ENCODE measurements around the gene SUGCT.

SUGCT gene

GRCh38 chr7:40608321-40609075 lies 473.7 kb downstream of the SUGCT start:
- no peaks in the 10 kb centered on the region for H3K27me3 ChIP-seq (ENCODE audit: insufficient read depth, poor library complexity, severe bottlenecking)
- no peak for DNase-seq (ENCODE audit: low read depth in 1 of 2, low spot score in 1 of 2)
- H3K27ac ChIP-seq (replicated peaks): no peak overlapping the region
- TF ChIP-seq SPI1 (IDR thresholded peaks at IDR 0.05; ENCODE audit: borderline replicate concordance, low read depth) (no peak), REST (IDR thresholded peaks at IDR 0.05; ENCODE audit: insufficient replicate concordance, low read depth) (no peak), CTCF (IDR thresholded peaks at IDR 0.05; ENCODE audit: insufficient read depth, low read length) (no peak), POLR2AphosphoS5 (IDR thresholded peaks at IDR 0.05; ENCODE audit: low read depth) (no peak), GABPA (IDR thresholded peaks at IDR 0.05; ENCODE audit: low read depth) (no peak)
- H3K4me3 ChIP-seq (replicated peaks; ENCODE audit: insufficient read depth, low read length): no peak overlapping the region

- Histone ChIP-seq H3K27ac (replicated peaks) (no peak overlapping the region), H3K27me3 (ENCODE audit: insufficient read depth, poor library complexity, severe bottlenecking) (no peaks in the 10 kb centered on the region), H3K4me3 (replicated peaks; ENCODE audit: insufficient read depth, low read length) (no peak overlapping the region)
- no peak for DNase-seq (ENCODE audit: low read depth in 1 of 2, low spot score in 1 of 2)
- no peak for TF ChIP-seq SPI1 (IDR thresholded peaks at IDR 0.05; ENCODE audit: borderline replicate concordance, low read depth)
- TF ChIP-seq CTCF (IDR thresholded peaks at IDR 0.05; ENCODE audit: insufficient read depth, low read length): no peak
- no peak for TF ChIP-seq GABPA (IDR thresholded peaks at IDR 0.05; ENCODE audit: low read depth)
- TF ChIP-seq POLR2AphosphoS5 (IDR thresholded peaks at IDR 0.05; ENCODE audit: low read depth): no peak
- TF ChIP-seq REST (IDR thresholded peaks at IDR 0.05; ENCODE audit: insufficient replicate concordance, low read depth): no peak
Measured at GRCh38 chr7:40610461-40610860, 475.7 kb downstream of the SUGCT start.

DNA sequence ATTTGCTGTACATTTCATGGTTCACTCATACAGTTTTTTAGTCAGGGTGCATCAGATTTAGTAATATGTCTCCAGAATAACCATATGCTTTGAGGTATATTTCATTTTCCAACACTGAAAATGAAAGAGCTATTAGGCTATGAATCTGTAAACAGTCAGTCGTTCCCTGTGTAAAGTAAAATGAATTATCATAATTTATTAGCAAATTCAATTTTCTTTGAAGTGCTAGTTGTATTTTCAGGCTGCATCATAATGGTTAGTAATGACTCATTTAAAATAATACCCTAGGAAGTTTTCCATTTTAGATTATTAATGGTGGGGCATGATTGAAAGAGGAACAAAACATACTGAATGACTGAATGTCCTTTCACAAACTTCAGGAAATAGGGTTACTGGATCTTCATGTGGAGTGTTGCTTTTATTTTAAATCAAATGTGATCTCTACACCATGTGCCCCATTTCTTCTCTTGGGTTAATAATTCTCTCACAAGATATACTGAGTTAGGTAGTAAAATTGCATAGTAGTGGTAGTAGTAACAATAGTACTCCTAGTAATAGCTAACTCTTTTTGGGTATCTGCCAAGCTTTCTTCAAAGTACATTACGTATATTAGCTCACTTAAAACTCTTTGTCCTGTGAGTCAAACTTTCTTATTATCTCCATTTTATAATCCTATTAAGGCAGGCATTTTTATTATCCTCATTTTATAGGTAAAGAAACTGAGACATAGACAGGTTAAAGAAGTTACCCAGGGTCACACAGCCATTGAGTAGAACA lies 476.5 kb downstream of the SUGCT start:
- TF ChIP-seq REST (IDR thresholded peaks at IDR 0.05; ENCODE audit: insufficient replicate concordance, low read depth): no peak
- no peak for TF ChIP-seq CTCF (IDR thresholded peaks at IDR 0.05; ENCODE audit: insufficient read depth, low read length)
- TF ChIP-seq SPI1 (IDR thresholded peaks at IDR 0.05; ENCODE audit: borderline replicate concordance, low read depth): no peak
- no peak for TF ChIP-seq GABPA (IDR thresholded peaks at IDR 0.05; ENCODE audit: low read depth)
- no peak for TF ChIP-seq POLR2AphosphoS5 (IDR thresholded peaks at IDR 0.05; ENCODE audit: low read depth)
- Histone ChIP-seq H3K27me3 (ENCODE audit: insufficient read depth, poor library complexity, severe bottlenecking) (no peaks in the 10 kb centered on the region), H3K27ac (replicated peaks) (no peak overlapping the region), H3K4me3 (replicated peaks; ENCODE audit: insufficient read depth, low read length) (no peak overlapping the region)
- no peak for DNase-seq (ENCODE audit: low read depth in 1 of 2, low spot score in 1 of 2)
